Stimulated activated naive CD4-positive, alpha-beta T cell (primary cell): ENCODE results near the gene GCSAM.

Source experiments
- DNase-seq, 6 experiments: peaks; one replicate each; lab custom pipeline; 2025; lab: John Stamatoyannopoulos, UW

Gene GCSAM

GRCh38 chr3:112104774-112105173, 28.3 kb downstream of the GCSAM start:
- DNase-seq = no peak

- no peak for DNase-seq
Observed at GRCh38 chr3:112101916-112102315, 31.1 kb downstream of the GCSAM start.

DNA sequence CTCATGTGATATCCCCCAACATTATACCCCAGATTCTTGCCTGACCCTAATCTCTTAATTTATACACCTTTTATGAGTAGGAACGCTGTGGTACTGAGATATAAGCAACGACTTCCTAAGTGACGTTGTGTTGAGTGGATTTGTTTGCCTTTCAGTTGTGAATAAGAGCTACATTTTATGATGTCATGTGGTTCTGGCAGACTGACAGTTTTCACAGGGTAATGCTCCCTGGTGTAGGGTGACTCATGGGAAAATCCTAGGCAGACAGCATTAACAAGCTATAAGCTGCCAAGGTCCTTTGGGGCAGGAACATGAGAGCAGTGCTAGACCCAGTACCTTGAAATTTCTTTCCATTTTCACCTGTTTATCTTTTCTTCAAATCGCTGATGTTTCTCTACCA, 35.7 kb downstream of the GCSAM start:
- DNase-seq = no peak

DNA sequence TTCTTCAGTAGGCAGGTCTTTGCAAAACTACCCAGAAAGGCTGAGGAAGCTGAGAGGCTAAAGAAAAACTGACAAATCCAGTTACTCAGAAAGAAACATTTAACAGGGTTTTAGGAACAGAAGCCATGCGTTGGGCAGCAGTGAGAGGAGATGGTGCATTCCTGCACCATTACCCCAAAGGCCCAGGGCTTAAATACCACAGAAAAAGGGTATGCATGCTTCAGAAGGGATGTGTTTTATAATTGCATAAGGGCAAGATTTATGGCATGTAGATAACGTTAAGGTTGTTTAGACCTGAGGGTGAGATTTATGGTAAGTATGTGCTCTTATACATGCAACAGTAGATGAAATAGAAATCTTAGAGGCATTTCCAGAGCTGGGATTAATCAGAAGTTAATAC, 36.9 kb downstream of the GCSAM start:
- no peak for DNase-seq

DNA sequence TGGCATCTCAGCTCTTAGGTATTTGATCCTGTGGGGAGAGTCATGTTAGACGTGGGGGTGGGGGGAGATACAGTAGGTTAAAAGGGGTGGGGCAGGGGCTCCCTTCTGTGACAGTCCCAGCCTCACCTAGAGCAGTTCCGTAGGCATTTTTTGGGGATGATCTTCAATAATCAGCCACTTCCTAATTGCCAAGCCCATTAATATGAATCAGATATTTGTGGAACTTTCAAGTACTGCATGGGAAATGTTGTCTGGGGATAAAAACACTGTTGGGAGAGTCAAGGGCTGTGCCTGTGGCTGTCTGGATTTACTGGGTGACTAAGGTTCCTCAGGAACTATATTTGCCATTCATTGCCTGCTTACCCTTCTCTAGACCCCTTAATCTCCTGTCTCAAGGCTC, 37.3 kb downstream of the GCSAM start:
- DNase-seq = no peak

DNA sequence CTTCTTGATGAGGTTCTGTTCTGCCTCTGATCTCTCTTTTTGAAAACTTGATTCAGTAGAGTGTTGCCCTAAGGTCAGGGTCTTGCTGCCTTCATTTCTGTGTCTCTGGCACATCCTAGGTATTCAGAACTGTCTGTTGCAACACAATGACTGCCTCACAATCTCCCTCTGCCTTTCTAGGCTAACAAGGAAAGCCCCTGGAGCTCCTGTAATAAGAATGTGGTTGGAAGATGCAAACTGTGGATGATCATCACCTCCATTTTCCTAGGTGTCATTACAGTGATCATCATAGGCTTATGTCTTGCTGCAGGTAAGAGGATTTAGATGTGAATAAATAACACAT, 39.9 kb downstream of the GCSAM start:
- DNase-seq = no peak

- DNase-seq = no peak
Observed at GRCh38 chr3:112092496-112093179, 40.4 kb downstream of the GCSAM start.

- no peak for DNase-seq
Observed at GRCh38 chr3:112090887-112091586, 42.0 kb downstream of the GCSAM start.

DNA sequence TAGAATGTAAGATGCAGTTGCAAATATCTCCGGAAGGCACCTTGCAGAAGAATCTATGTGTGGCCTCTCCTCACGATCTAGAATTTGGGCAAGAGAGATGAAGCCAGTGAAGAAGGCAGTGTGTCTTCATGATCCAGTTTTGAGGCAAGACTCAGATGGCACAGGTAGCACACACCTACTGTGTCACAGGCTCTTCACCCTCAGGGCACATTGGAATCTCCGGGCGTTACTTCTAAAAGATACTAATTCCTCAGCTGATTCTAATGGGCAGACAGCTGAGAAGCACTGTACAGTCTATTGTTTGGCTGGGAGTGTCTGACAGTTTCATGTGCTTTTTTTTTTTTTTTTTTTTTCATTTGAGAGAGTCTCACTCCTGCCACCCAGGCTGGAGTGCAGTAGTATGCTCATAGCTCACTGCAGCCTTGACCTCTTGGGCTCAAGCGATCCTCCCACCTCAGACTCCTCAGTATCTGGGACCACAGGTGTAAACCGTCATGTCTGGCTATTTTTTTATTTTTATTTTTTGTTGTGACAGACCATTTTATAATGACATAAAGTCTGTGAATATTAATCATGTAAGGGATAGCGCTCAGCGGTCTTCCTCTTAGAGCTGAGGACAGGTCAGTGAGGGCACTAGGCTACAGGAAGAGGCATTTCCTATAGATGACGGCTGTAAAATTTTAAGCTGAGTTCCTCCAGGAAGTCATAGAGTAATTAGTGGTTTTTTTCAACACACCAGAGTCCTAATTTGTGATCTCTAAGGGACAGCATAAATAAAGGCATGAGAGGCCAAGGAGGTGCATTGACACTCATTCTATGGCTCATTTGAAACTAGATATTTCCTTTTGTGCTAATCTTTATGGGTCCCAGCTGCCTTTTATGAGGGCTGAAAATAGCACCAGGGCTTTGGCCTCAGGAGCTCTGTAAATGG, 42.8 kb downstream of the GCSAM start:
- no peak for DNase-seq

GRCh38 chr3:112088944-112089343, 44.1 kb downstream of the GCSAM start:
- DNase-seq = no peak

DNA sequence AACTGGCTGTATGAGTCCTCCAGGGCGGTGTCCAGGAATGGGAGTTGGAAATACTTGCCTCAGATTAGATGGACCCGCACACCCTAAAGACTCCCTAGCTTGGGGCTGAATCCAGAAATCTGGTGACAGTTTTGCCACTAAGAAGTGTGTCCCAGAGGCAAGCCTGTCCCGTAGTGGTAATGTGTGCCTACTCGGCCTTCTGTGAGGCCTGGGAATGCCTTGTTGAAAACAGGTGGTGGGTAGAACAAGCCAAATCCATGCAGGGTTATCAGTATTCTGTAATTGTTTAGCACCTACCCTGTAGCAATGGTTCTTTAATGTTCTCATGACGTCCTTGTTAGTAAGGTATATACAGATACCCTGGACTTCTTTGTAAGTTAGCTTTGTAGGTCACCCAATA, 45.3 kb downstream of the GCSAM start:
- no peak for DNase-seq

DNA sequence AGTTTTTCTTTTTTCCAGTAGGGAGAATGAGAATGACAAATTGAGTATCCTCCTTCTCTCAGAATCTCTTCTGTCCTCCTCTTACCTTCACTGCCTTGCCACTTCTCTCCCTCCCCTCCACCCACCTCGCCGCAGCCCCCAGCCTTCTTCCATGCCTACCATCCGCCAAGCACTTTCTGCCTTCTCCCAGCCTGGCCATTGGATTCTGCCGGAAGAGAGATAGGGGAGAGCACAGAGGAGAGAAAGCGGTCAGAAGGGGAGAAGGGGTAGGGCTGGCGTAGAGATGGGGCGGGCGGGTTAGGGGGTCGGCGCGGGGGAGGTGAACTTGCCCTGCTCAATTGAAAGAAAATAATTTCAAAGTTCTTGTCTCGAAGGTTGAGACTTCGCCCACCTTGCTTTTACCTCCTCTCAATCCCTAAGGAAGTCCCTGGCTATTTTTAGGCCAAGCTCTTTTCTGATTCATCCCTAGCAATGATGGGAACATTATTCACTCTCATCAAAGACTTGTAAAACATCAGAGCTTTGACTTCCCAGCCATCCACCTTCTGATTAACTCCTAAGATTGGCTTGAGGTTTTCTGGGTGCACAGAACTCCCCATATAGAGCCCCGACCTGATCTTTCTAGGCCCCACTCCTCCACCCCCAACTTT, 46.0 kb downstream of the GCSAM start:
- no peak for DNase-seq

DNA sequence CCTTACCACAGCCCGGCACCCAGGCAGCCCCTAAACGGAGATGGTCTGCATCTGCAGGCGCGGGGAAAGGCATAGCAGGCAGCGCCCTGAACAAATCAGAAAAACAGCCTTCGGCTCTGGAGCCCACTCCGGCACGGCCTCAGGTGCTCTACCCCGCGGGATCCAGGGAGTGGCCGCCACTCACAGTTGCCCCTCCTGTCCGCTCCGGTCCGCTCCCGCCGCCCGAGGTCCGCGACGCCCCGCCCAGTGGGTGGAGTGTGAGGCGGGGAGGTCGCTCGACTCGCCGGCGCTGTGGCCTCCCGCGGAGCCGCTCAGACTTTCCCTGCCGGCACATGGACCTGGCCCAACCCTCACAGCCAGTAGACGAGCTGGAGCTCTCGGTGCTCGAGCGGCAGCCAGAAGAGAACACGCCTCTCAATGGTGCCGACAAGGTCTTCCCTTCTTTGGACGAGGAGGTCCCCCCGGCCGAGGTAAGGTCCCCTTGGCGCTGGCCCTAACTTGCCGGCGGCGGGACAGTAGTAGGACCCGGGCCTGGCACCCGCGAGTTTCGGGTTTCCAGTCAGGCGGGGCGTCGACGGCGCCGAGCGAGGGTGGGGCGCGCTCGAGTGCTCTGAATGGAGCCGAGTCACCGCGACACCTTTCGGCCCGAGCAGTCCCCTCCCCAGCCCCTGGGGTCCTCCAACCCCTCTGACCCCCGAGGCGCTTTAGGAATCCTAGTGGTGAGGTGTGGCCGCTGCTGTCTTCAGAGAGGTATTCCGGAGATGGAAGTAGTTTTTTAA, 46.8 kb downstream of the GCSAM start, which contains the start of gene C3orf52:
Gene C3orf52 (plus strand): TSS at position 314 of the 779 bp plus-strand sequence. CDS start 19 bp downstream, at position 333.
- DNase-seq = peak; percentile 27 to 66 (median 55)

DNA sequence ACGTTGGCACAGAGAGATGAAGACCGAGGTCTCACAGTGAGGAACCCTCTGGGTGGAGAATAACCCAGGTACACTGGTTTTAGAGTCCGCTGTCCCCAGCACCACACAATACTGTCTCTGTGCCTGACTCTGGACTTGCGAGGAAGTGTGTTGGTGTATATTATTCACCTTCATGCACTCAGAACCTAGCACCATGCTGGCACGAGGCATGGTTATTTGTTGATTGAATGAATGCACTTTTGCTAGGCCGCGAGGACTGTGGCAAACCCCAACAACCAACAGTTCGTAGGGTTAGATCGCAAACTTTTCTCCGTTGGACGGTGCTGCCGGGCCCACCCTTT, 47.3 kb downstream of the GCSAM start:
- DNase-seq = peak in 1 of 6 experiments; percentile 54

DNA sequence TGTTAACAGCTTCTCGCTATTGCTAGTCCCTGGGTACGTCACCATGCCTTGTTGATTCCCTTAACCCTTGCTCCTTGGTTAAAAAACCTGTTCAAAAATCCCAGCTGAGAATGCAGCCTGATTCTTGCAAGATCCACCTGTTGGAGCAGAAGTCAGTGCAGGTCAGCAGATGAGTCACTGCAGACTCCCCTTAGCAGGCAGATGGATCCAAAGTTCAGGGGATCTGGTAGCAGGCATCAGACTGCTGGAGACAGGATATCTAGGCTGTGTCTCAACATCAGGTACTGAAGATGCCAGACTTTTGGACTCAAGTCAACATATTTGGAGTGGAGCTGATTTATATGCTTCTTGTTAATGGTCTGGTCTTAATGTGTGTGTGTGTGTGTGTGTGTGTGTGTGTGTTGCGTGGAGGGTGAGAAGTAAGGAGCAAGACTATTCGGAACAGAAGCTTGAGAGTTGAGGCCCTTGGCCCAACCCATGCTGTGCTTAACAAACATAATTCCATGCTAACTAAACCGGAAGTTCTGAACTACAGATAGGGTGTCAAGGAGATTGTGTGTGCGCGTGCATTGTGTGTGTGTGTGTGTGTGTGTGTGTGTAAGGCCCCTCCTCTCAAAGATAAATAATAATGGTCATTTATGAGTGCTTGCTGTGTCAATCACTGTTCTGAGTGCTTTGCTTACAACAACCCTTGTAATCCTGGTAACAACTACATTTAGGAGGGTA, 47.9 kb downstream of the GCSAM start:
- no peak for DNase-seq

DNA sequence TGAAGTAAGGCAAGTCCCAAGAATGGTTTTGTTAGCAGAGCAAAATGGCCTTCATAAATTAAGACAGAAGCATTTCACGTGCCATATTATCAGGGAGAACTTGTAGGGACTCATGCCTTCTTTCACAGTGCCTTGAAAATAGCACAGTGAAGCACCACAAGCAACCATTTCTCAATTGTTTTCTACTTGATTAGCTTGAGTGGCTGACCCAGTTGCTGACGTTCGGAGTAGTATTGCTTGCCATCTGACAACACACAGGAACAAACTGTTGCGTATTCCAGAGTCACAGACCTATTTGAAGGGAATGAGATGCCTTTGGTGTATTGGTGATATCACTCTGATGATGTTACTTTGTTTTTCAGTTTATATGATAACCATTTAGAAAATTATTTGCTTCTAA, 49.8 kb downstream of the GCSAM start:
- no peak for DNase-seq

DNA sequence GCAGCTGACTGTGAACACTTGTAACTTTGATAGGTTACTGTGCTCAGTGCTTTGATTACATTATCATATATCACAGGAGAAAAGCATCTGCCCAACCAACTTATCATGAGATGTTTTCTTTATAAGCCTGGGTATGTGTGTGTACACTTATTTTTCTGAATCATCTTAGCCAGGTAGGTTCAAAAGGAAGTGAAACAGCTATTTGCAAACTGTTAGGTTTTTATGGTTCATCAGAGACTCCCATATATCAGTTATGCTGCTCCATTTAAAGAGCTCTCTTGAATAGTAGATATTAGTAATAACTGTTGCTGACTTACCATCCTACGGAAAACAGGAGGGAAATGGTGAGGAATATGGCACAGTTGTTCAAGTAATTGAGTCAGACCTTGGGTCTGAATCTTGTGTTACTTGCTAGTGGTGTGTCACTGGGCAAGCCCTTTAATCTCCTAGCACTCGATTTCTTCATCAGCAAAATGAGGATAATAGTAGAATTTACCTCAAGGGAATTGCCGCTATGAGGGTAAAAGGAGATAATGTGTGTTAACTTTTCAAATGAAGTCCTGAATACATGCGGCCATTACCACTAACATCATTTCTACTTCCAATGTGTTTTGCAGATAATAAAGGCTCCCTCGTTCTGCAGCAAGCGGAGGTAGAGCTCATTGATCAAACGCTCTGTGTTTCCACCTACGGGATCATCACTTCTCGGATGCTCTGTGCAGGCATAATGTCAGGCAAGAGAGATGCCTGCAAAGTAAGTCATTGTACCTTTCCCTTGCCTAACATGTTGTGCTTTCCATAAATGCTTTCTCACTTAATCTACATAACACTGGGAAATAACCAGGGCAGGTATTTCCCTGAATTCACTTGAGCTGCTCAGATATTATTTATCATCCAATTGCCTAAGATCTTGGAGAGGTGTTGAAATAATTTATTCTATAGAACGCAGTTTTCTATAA, 54.6 kb downstream of the GCSAM start:
- DNase-seq = no peak

GRCh38 chr3:112074616-112075497, 58.2 kb downstream of the GCSAM start:
- DNase-seq = peak in 5 of 6 experiments; percentile 4 to 44 (median 19)

DNA sequence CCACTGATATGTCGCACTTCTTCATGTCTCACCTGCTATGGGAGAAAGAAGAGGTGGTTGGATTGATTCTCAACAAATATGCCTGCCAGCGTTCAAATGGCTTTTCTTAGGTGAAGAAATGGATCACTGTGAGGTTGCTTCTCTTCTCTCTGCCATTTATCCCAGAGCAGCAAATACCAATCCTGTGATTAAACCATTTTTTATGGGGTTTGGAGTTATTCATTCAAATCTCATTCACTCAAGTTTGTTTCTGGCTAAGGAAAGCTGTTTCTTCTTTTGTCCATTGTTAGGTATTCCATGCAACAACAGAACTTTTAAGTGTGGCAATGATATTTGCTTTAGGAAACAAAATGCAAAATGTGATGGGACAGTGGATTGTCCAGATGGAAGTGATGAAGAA, 59.0 kb downstream of the GCSAM start:
- no peak for DNase-seq
